Neural progenitor cell (in vitro differentiated cells): Measurements from ENCODE around the gene SFR1. TPM values are rescaled to one million over a fixed set of nuclear protein-coding genes. Genes with fewer than 3 reads are reported as not detected.

Source experiments
- DNase-seq: peaks from one replicate; pipeline ENCODE4 v3.0.0-alpha.2; 2016; ENCODE audit warnings: low spot score
- H2AFZ ChIP-seq: fragments of 200-600 bp; sonication (generic); replicated peaks from 2 replicates; pipeline ENCODE4 v1.6.1; 2016; ENCODE audit warnings: antibody characterized with exemption
- H3F3A ChIP-seq: fragments of 200-600 bp; sonication (generic); 2 replicates; pipeline ENCODE4 v1.6.1; 2016; ENCODE audit warnings: antibody characterized with exemption, low read depth
- H3K27ac ChIP-seq: fragments of 200-600 bp; sonication (generic); 2 replicates; pipeline ENCODE4 v1.5.1; 2016; ENCODE audit warnings: mild to moderate bottlenecking
- H3K27me3 ChIP-seq: fragments of 200-600 bp; sonication (generic); 2 replicates; pipeline ENCODE4 v1.6.1; 2016; ENCODE audit warnings: mild to moderate bottlenecking, moderate library complexity
- H3K36me3 ChIP-seq: fragments of 200-600 bp; sonication (generic); 2 replicates; pipeline ENCODE4 v1.5.1; 2016
- H3K4me1 ChIP-seq: fragments of 200-600 bp; sonication (generic); 2 replicates; pipeline ENCODE4 v1.6.1; 2016; ENCODE audit warnings: mixed run types
- H3K4me2 ChIP-seq: fragments of 200-600 bp; sonication (generic); 2 replicates; pipeline ENCODE4 v1.6.1; 2016
- H3K4me3 ChIP-seq: fragments of 200-600 bp; sonication (generic); 2 replicates; pipeline ENCODE4 v1.5.1; 2016
- H3K79me2 ChIP-seq: fragments of 200-600 bp; sonication (generic); 2 replicates; pipeline ENCODE4 v1.6.1; 2016; ENCODE audit warnings: low read depth
- H3K9ac ChIP-seq: fragments of 200-600 bp; sonication (generic); 2 replicates; pipeline ENCODE4 v1.6.1; 2016
- H3K9me3 ChIP-seq: fragments of 200-600 bp; sonication (generic); 2 replicates; pipeline ENCODE4 v1.5.1; 2016; ENCODE audit warnings: low read depth
- H4K20me1 ChIP-seq: fragments of 200-600 bp; sonication (generic); 2 replicates; pipeline ENCODE4 v1.6.1; 2016; ENCODE audit warnings: low read depth
- H3K27ac Mint-ChIP-seq: 3 replicates; pipeline ENCODE4 v1.8.0; 2021; ENCODE audit warnings: mixed read lengths
- H3K27me3 Mint-ChIP-seq: 2 replicates; pipeline ENCODE4 v1.8.0; 2022; ENCODE audit warnings: low read depth, mild to moderate bottlenecking, inconsistent platforms, moderate library complexity, mixed read lengths; ENCODE audit not compliant: insufficient read depth
- H3K36me3 Mint-ChIP-seq: 3 replicates; pipeline ENCODE4 v1.8.0; 2021; ENCODE audit warnings: mixed read lengths
- H3K4me1 Mint-ChIP-seq: 3 replicates; pipeline ENCODE4 v1.8.0; 2021; ENCODE audit warnings: mixed read lengths
- H3K4me3 Mint-ChIP-seq: 3 replicates; pipeline ENCODE4 v1.8.0; 2021; ENCODE audit warnings: mild to moderate bottlenecking, moderate library complexity, mixed read lengths
- H3K9me3 Mint-ChIP-seq: 3 replicates; pipeline ENCODE4 v1.8.0; 2020; ENCODE audit warnings: mixed read lengths
- CTCF ChIP-seq: fragments of 200-600 bp; sonication (generic); IDR thresholded peaks from 2 replicates; pipeline ENCODE4 v1.5.1; 2017; ENCODE audit warnings: antibody characterized with exemption, mild to moderate bottlenecking
- EZH2 ChIP-seq: fragments of 200-600 bp; sonication (generic); IDR thresholded peaks from 2 replicates; pipeline ENCODE4 v1.6.1; 2017; ENCODE audit warnings: antibody characterized with exemption, mild to moderate bottlenecking, moderate library complexity
- EZH2phosphoT487 ChIP-seq: fragments of 200-600 bp; sonication (generic); IDR thresholded peaks from 2 replicates; pipeline ENCODE4 v1.6.1; 2017; ENCODE audit warnings: antibody characterized with exemption
- total RNA-seq: library from RNA; depleted of rRNA; stranded (reverse); fragments of >200 nt; gene quantifications from 2 replicates; pipeline ENCODE4 v1.2.3, GENCODE V29; 2015; ENCODE audit warnings: low replicate concordance

The SFR1 gene
- total RNA-seq, 1 donor from 2014 or later = 18.2 TPM

GRCh38 chr10:104138131-104138530 lies 16.2 kb downstream of the SFR1 start:
- no peak overlapping the region for H3K4me3 ChIP-seq
- no peaks in the 10 kb centered on the region for H3K9me3 ChIP-seq
- H3K9me3 Mint-ChIP-seq = no peaks in the 10 kb centered on the region
- no peaks in the 10 kb centered on the region for H3K27me3 ChIP-seq
- H3K4me2 ChIP-seq = no peak overlapping the region
- TF ChIP-seq EZH2phosphoT487 (no peak), CTCF (no peak), EZH2 (no peak)
- H2AFZ ChIP-seq = no peak overlapping the region
- no peaks in the 10 kb centered on the region for H3K36me3 ChIP-seq
- peaks cover 5% of the 10 kb centered on the region for H3K4me1 Mint-ChIP-seq
- peaks cover 13% of the 10 kb centered on the region for H3K4me1 ChIP-seq
- DNase-seq = no peak
- peaks cover 7% of the 10 kb centered on the region for H3F3A ChIP-seq
- no peak overlapping the region for H3K9ac ChIP-seq
- no peak overlapping the region for H3K27ac Mint-ChIP-seq
- H3K27ac ChIP-seq = no peak overlapping the region
- H3K27me3 Mint-ChIP-seq = no peaks in the 10 kb centered on the region
- H3K36me3 Mint-ChIP-seq = no peaks in the 10 kb centered on the region
- H3K4me3 Mint-ChIP-seq = no peak overlapping the region
- no peaks in the 10 kb centered on the region for H4K20me1 ChIP-seq
- H3K79me2 ChIP-seq = no peaks in the 10 kb centered on the region

- no peaks in the 10 kb centered on the region for H3K9me3 ChIP-seq
- H3K9ac ChIP-seq = no peak overlapping the region
- H3K79me2 ChIP-seq = no peaks in the 10 kb centered on the region
- no peaks in the 10 kb centered on the region for H3K27me3 Mint-ChIP-seq
- no peak overlapping the region for H3K4me3 Mint-ChIP-seq
- no peaks in the 10 kb centered on the region for H3K36me3 Mint-ChIP-seq
- H3K4me2 ChIP-seq = no peak overlapping the region
- H3F3A ChIP-seq = peaks cover 7% of the 10 kb centered on the region
- no peaks in the 10 kb centered on the region for H3K27me3 ChIP-seq
- H3K36me3 ChIP-seq = no peaks in the 10 kb centered on the region
- peak overlapping the region; percentile 41 for H2AFZ ChIP-seq
- H3K4me1 Mint-ChIP-seq = peaks cover 5% of the 10 kb centered on the region
- H3K27ac ChIP-seq = no peak overlapping the region
- H4K20me1 ChIP-seq = no peaks in the 10 kb centered on the region
- peaks cover 13% of the 10 kb centered on the region for H3K4me1 ChIP-seq
- TF ChIP-seq EZH2phosphoT487 = no peak
- peak; percentile 50 for TF ChIP-seq CTCF
- DNase-seq = peak; percentile 13
- no peak overlapping the region for H3K4me3 ChIP-seq
- no peak overlapping the region for H3K27ac Mint-ChIP-seq
- H3K9me3 Mint-ChIP-seq = no peaks in the 10 kb centered on the region
Observed at GRCh38 chr10:104139221-104139620, 17.2 kb downstream of the SFR1 start.

- Histone ChIP-seq H3K9ac (no peak overlapping the region), H4K20me1 (no peaks in the 10 kb centered on the region), H3F3A (peaks cover 7% of the 10 kb centered on the region), H2AFZ (peak overlapping the region; percentile 78), H3K4me2 (peak overlapping the region; percentile 54), H3K27ac (no peak overlapping the region), H3K4me1 (peaks cover 13% of the 10 kb centered on the region), H3K36me3 (no peaks in the 10 kb centered on the region), H3K79me2 (no peaks in the 10 kb centered on the region), H3K4me3 (no peak overlapping the region), H3K9me3 (no peaks in the 10 kb centered on the region), H3K27me3 (no peaks in the 10 kb centered on the region)
- Mint-ChIP-seq H3K9me3 (no peaks in the 10 kb centered on the region), H3K27ac (no peak overlapping the region), H3K27me3 (no peaks in the 10 kb centered on the region), H3K4me1 (peaks cover 5% of the 10 kb centered on the region), H3K36me3 (no peaks in the 10 kb centered on the region), H3K4me3 (no peak overlapping the region)
- no peak for TF ChIP-seq EZH2
- TF ChIP-seq EZH2phosphoT487 = no peak
- TF ChIP-seq CTCF = no peak
- peak; percentile 11 for DNase-seq
Observed at GRCh38 chr10:104142081-104142480, 20.1 kb downstream of the SFR1 start.
